H9 (cell line): ENCODE measurements around the gene ADCY5. TPM values are rescaled to one million over a fixed set of nuclear protein-coding genes. Genes with fewer than 3 reads are reported as not detected.

Source experiments
- DNase-seq: peaks from one replicate; pipeline ENCODE4 v3.0.0-alpha.2; 2017
- H2AFZ ChIP-seq: one replicate; pipeline ENCODE4 v1.6.1; 2013; ENCODE audit warnings: mild to moderate bottlenecking, low read length, control low read depth, moderate library complexity
- H2AK5ac ChIP-seq: 2 replicates; pipeline ENCODE4 v1.6.1; 2013; ENCODE audit warnings: low read length, control low read depth, mixed read lengths; ENCODE audit not compliant: insufficient read length
- H2BK120ac ChIP-seq: one replicate; pipeline ENCODE4 v1.6.1; 2013; ENCODE audit warnings: low read depth, mild to moderate bottlenecking, low read length, control low read depth, inconsistent platforms; ENCODE audit not compliant: poor library complexity, severe bottlenecking
- H2BK12ac ChIP-seq: 2 replicates; pipeline ENCODE4 v1.6.1; 2013; ENCODE audit warnings: low read length, control low read depth, mixed read lengths, low read depth; ENCODE audit not compliant: insufficient read length
- H2BK15ac ChIP-seq: 2 replicates; pipeline ENCODE4 v1.6.1; 2013; ENCODE audit warnings: low read depth, low read length, control low read depth
- H2BK20ac ChIP-seq: one replicate; pipeline ENCODE4 v1.6.1; 2013; ENCODE audit warnings: low read depth, mild to moderate bottlenecking, low read length, control low read depth, inconsistent platforms; ENCODE audit not compliant: poor library complexity, severe bottlenecking
- H2BK5ac ChIP-seq: 2 replicates; pipeline ENCODE4 v1.6.1; 2013; ENCODE audit warnings: low read length, control low read depth, mixed read lengths; ENCODE audit not compliant: insufficient read length
- H3K14ac ChIP-seq: 2 replicates; pipeline ENCODE4 v1.6.1; 2013; ENCODE audit warnings: low read length, control low read depth; ENCODE audit not compliant: insufficient read depth
- H3K18ac ChIP-seq: 2 replicates; pipeline ENCODE4 v1.6.1; 2013; ENCODE audit warnings: low read depth, mild to moderate bottlenecking, mixed read lengths, low read length, control low read depth; ENCODE audit not compliant: insufficient read length
- H3K23ac ChIP-seq: 2 replicates; pipeline ENCODE4 v1.6.1; 2013; ENCODE audit warnings: low read length, control low read depth, mixed read lengths, low read depth; ENCODE audit not compliant: insufficient read length
- H3K23me2 ChIP-seq: 2 replicates; pipeline ENCODE4 v1.6.1; 2013; ENCODE audit warnings: low read depth, mild to moderate bottlenecking, mixed read lengths, low read length, control low read depth; ENCODE audit not compliant: insufficient read length, poor library complexity, severe bottlenecking
- H3K27ac ChIP-seq: 2 replicates; pipeline ENCODE4 v1.5.1; 2013; ENCODE audit warnings: low read length, control low read depth, mixed read lengths, low read depth; ENCODE audit not compliant: insufficient read length
- H3K27me3 ChIP-seq: 2 replicates; pipeline ENCODE4 v1.6.1; 2013; ENCODE audit warnings: low read length, control low read depth, inconsistent platforms; ENCODE audit not compliant: insufficient read depth
- H3K4ac ChIP-seq: 2 replicates; pipeline ENCODE4 v1.6.1; 2013; ENCODE audit warnings: low read depth, mild to moderate bottlenecking, control low read depth, inconsistent platforms, low read length, moderate library complexity
- H3K4me1 ChIP-seq: 2 replicates; pipeline ENCODE4 v1.6.1; 2013; ENCODE audit warnings: low read length, control low read depth, inconsistent platforms; ENCODE audit not compliant: insufficient read depth
- H3K4me2 ChIP-seq: 2 replicates; pipeline ENCODE4 v1.6.1; 2013; ENCODE audit warnings: low read length, control low read depth, mixed read lengths; ENCODE audit not compliant: insufficient read length, insufficient read depth
- H3K56ac ChIP-seq: 2 replicates; pipeline ENCODE4 v1.6.1; 2013; ENCODE audit warnings: low read depth, mild to moderate bottlenecking, mixed read lengths, low read length, control low read depth; ENCODE audit not compliant: insufficient read length
- H3K79me1 ChIP-seq: 2 replicates; pipeline ENCODE4 v1.6.1; 2013; ENCODE audit warnings: low read depth, mild to moderate bottlenecking, moderate library complexity, low read length, control low read depth, inconsistent platforms; ENCODE audit not compliant: insufficient read depth, poor library complexity, severe bottlenecking
- H3K79me2 ChIP-seq: 2 replicates; pipeline ENCODE4 v1.6.1; 2013; ENCODE audit warnings: low read length, control low read depth, inconsistent platforms; ENCODE audit not compliant: insufficient read depth
- H3K9ac ChIP-seq: 2 replicates; pipeline ENCODE4 v1.6.1; 2013; ENCODE audit warnings: low read length, control low read depth, mixed read lengths; ENCODE audit not compliant: insufficient read length; ENCODE audit errors: extremely low read depth
- H3K9me3 ChIP-seq: one replicate; pipeline ENCODE4 v1.6.1; 2013; ENCODE audit warnings: low read depth, low read length, inconsistent platforms; ENCODE audit not compliant: control insufficient read depth
- H3T11ph ChIP-seq: one replicate; pipeline ENCODE4 v1.6.1; 2013; ENCODE audit warnings: mild to moderate bottlenecking, low read length, control low read depth, inconsistent platforms
- H4K20me1 ChIP-seq: one replicate; pipeline ENCODE4 v1.6.1; 2013; ENCODE audit not compliant: control insufficient read depth, insufficient read length, insufficient read depth
- H4K5ac ChIP-seq: 2 replicates; pipeline ENCODE4 v1.6.1; 2013; ENCODE audit warnings: low read depth, mild to moderate bottlenecking, mixed read lengths, low read length, control low read depth; ENCODE audit not compliant: insufficient read length
- H4K8ac ChIP-seq: replicated peaks from 2 replicates; pipeline ENCODE4 v1.6.1; 2013; ENCODE audit warnings: low read length, control low read depth, mixed read lengths, low read depth; ENCODE audit not compliant: insufficient read length
- H4K91ac ChIP-seq: 2 replicates; pipeline ENCODE4 v1.6.1; 2013; ENCODE audit warnings: low read depth, mild to moderate bottlenecking, moderate library complexity, mixed read lengths, low read length, control low read depth; ENCODE audit not compliant: insufficient read length
- H3K27ac Mint-ChIP-seq, 3 experiments: 2 replicates in 2 of 3; 3 replicates in 1 of 3; pipeline ENCODE4 v1.8.0; 2020 to 2021; ENCODE audit warnings: mixed read lengths in 3 of 3, mild to moderate bottlenecking in 1 of 3, moderate library complexity in 1 of 3
- H3K27me3 Mint-ChIP-seq: 2 replicates; pipeline ENCODE4 v1.8.0; 2021; ENCODE audit warnings: low read depth, mild to moderate bottlenecking, moderate library complexity, mixed read lengths
- H3K36me3 Mint-ChIP-seq, 3 experiments: 2 replicates in 2 of 3; 3 replicates in 1 of 3; pipeline ENCODE4 v1.8.0; 2020 to 2021; ENCODE audit warnings: low read depth in 3 of 3, mixed read lengths in 3 of 3; ENCODE audit not compliant: insufficient read depth in 1 of 3
- H3K4me1 Mint-ChIP-seq, 2 experiments: 2 replicates each; pipeline ENCODE4 v1.8.0; 2020; ENCODE audit warnings: mixed read lengths in 2 of 2
- H3K4me3 Mint-ChIP-seq, 2 experiments: 2 replicates in 1 of 2; 3 replicates in 1 of 2; pipeline ENCODE4 v1.8.0; 2020 to 2021; ENCODE audit warnings: mild to moderate bottlenecking in 2 of 2, mixed read lengths in 2 of 2, moderate library complexity in 1 of 2
- H3K9me3 Mint-ChIP-seq, 2 experiments: 2 replicates in 1 of 2; 3 replicates in 1 of 2; pipeline ENCODE4 v1.8.0; 2020; ENCODE audit warnings: mild to moderate bottlenecking in 2 of 2, mixed read lengths in 2 of 2, moderate library complexity in 1 of 2
- WGBS: extraction: QIAGEN DNeasy Blood & Tissue Kit; methylation state at CpG from one replicate; pipeline ENCODE4 v1.1.7; 2013; ENCODE audit warnings: missing lambda C conversion rate, low lambda C conversion rate, mixed read lengths; ENCODE audit not compliant: insufficient read length; ENCODE audit errors: extremely low coverage; 5-methylcytosine and 5-hydroxymethylcytosine counted together
- total RNA-seq: library from RNA; stranded (reverse); gene quantifications from 2 replicates; pipeline ENCODE4 v1.2.1, GENCODE V29; 2021
- TF ChIP-seq, protein P1 (sequence below): fragments of 200-600 bp; sonication (generic); conservative IDR thresholded peaks from 3 replicates; pipeline ENCODE4 v1.8.0; 2021; ENCODE audit warnings: antibody characterized with exemption, mild to moderate bottlenecking

Gene ADCY5
- total RNA-seq, 1 experiment from 2014 or later: 5.0 TPM

DNA sequence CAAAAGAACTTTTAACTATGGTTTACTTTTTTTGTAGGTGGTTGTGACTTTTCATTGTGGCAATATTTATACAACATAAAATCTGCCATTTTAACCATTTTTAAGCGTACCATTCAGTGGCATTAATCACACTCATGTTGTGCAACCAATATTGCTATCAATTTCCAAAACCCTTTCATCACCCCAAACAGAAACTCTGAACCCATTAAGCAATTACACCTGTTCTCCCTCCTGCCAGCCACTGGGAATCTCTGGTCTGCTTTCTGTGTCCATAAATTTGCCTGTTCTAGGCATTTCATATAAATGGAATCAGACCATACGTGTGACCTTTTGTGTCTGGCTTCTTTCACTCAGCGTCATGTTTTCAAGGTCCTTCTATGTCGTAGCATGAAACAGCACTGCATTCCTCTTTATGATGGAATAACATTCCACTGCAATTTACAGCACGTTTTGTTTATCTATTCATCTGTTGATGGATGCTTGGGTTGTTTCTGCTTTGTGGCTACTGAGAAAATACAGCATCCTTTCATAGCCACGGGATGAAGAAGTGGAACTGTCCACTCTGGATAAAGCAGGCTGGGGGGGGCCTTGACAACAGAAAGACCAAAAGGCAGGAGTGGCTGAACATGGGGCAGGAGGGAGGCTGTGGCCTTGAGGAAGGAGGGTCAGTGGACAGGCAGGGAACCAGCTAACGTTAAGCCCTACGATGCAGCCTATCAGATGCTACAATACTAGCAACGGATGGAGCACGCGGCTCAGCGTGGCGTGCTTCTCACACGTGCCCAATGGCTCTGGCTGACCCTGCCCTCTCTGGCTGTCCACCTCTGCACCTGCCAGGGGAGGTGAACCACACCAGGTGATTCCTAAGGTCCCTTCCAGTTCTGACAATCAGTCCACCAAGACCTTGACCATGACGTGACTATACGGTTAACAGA is 136.3 kb downstream of the ADCY5 start:
- Histone ChIP-seq H3K9ac (no peak overlapping the region), H4K91ac (no peak overlapping the region), H3K23me2 (peaks cover 8% of the 10 kb centered on the region), H3K56ac (no peak overlapping the region), H3K14ac (no peak overlapping the region), H2AFZ (no peak overlapping the region), H2BK5ac (no peak overlapping the region), H4K8ac (no peak overlapping the region), H3K79me1 (no peaks in the 10 kb centered on the region), H2AK5ac (no peak overlapping the region), H3K23ac (no peak overlapping the region), H3K4me1 (peaks cover 28% of the 10 kb centered on the region; the same call in 1 of the 2 replicates), H4K20me1 (no peaks in the 10 kb centered on the region), H2BK12ac (no peak overlapping the region), H2BK20ac (no peak overlapping the region), H2BK120ac (no peak overlapping the region), H3K9me3 (no peaks in the 10 kb centered on the region), H3T11ph (no peak overlapping the region), H3K27me3 (no peaks in the 10 kb centered on the region), H3K27ac (no peak overlapping the region), H3K4me2 (peak overlapping the region; percentile 45), H3K79me2 (peaks cover 2% of the 10 kb centered on the region; the same call in 1 of the 2 replicates), H3K4ac (no peak overlapping the region), H3K18ac (no peak overlapping the region), H2BK15ac (no peak overlapping the region), H4K5ac (no peak overlapping the region)
- Mint-ChIP-seq H3K36me3 (peaks cover 0 to 3% (median 0%) of the 10 kb centered on the region in 3 experiments; a peak in 3 of 7 replicates), H3K4me3 (peak overlapping the region in 1 of 2 experiments; percentile 45; a peak in 3 of 5 replicates), H3K27ac (peak overlapping the region in 1 of 3 experiments; percentile 68; a peak in 2 of 7 replicates), H3K4me1 (peaks cover 65 to 73% of the 10 kb centered on the region in 2 experiments), H3K9me3 (no peaks in the 10 kb centered on the region), H3K27me3 (no peaks in the 10 kb centered on the region)
- TF ChIP-seq, protein P1, sequence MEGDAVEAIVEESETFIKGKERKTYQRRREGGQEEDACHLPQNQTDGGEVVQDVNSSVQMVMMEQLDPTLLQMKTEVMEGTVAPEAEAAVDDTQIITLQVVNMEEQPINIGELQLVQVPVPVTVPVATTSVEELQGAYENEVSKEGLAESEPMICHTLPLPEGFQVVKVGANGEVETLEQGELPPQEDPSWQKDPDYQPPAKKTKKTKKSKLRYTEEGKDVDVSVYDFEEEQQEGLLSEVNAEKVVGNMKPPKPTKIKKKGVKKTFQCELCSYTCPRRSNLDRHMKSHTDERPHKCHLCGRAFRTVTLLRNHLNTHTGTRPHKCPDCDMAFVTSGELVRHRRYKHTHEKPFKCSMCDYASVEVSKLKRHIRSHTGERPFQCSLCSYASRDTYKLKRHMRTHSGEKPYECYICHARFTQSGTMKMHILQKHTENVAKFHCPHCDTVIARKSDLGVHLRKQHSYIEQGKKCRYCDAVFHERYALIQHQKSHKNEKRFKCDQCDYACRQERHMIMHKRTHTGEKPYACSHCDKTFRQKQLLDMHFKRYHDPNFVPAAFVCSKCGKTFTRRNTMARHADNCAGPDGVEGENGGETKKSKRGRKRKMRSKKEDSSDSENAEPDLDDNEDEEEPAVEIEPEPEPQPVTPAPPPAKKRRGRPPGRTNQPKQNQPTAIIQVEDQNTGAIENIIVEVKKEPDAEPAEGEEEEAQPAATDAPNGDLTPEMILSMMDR: no peak
- DNase-seq: no peak
- WGBS: no CpG with 5 or more reads among the region's 16 CpGs
